ENCODE results near the gene C1QTNF2. TPM values are rescaled to one million over a fixed set of nuclear protein-coding genes. Genes with fewer than 3 reads are reported as not detected.
"Not testable (repeated sequence)": the region's sequence is repeated elsewhere in the genome, so short reads cannot be mapped to it uniquely, and the experiment has no call there.

The C1QTNF2 gene
- total and polyA plus RNA-seq, 7 donors, result 0.08 to 1.8 (median 0.35) TPM

GRCh38 chr5:160342413-160342941 is 27.9 kb downstream of the C1QTNF2 start:
- Histone ChIP-seq H3K27ac (no peak overlapping the region), H3K4me3 (no peak overlapping the region), H3K9me3 (no peaks in the 10 kb centered on the region), H3K36me3 (ENCODE audit: insufficient read depth in 1 of 2, low read depth in 1 of 2) (no peaks in the 10 kb centered on the region), H3K4me1 (no peaks in the 10 kb centered on the region), H3K27me3 (ENCODE audit: insufficient read depth in 3 of 3, low read length in 2 of 3) (no peaks in the 10 kb centered on the region)
- intact Hi-C loops (cut with DNase I), result no loop called here
- DNase-seq (peak in 1 of 2 donors; percentile 21), ATAC-seq (peak in 3 of 4 donors; percentile 33 to 43 (median 35))
- 77 to 88% (median 79%) methylated on average over 4 of the region's 4 CpGs for WGBS, 3 donors
- TF ChIP-seq CTCF (IDR thresholded peaks at IDR 0.05), result no peak

- TF ChIP-seq CTCF (IDR thresholded peaks at IDR 0.05), result no peak
- intact Hi-C loops (cut with DNase I), result no loop called here
- no peaks in the 10 kb centered on the region for H3K27me3 ChIP-seq (ENCODE audit: insufficient read depth in 3 of 3, low read length in 2 of 3)
- DNase-seq, result no peak
- no peaks in the 10 kb centered on the region for H3K36me3 ChIP-seq (ENCODE audit: insufficient read depth in 1 of 2, low read depth in 1 of 2)
- no peaks in the 10 kb centered on the region for H3K4me1 ChIP-seq
- WGBS, 3 donors, result 78 to 85% (median 84%) methylated on average over 6 of the region's 6 CpGs
- H3K27ac ChIP-seq, result no peak overlapping the region
- no peak overlapping the region for H3K4me3 ChIP-seq
- no peak for ATAC-seq
- no peaks in the 10 kb centered on the region for H3K9me3 ChIP-seq
Measured at GRCh38 chr5:160341309-160341870, 29.0 kb downstream of the C1QTNF2 start.

DNA sequence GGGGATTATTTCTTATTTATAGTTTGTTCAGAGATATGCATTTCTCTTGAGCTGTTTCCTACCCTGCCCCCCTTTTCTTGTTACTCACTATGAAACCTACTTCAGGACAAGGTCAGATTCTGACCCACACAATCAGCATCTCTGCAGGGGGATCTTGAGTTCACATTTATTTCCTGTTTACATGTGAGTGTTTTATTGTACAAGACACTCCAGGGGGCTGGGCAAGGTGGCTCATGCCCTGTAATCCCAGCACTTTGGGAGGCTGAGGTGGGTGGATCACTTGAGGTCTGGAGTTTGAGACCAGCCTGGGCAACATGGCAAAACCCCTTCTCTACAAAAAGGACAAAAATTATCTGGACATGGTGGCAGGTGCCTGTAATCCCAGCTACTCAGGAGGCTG is 29.9 kb downstream of the C1QTNF2 start:
- H3K4me3 ChIP-seq; ATAC-seq; H3K9me3 ChIP-seq; DNase-seq; H3K4me1 ChIP-seq; H3K27me3 ChIP-seq (ENCODE audit: insufficient read depth in 3 of 3, low read length in 2 of 3); H3K27ac ChIP-seq; intact Hi-C loops (cut with DNase I); H3K36me3 ChIP-seq (ENCODE audit: insufficient read depth in 1 of 2, low read depth in 1 of 2): not testable (repeated sequence)

- no peaks in the 10 kb centered on the region for H3K9me3 ChIP-seq
- WGBS, 3 donors, result 41 to 55% (median 44%) methylated on average over 10 of the region's 10 CpGs
- no peak overlapping the region for H3K4me3 ChIP-seq
- H3K27me3 ChIP-seq (ENCODE audit: insufficient read depth in 3 of 3, low read length in 2 of 3), result no peaks in the 10 kb centered on the region
- H3K4me1 ChIP-seq, result no peaks in the 10 kb centered on the region
- intact Hi-C loops (cut with DNase I), result no loop called here
- ATAC-seq (no peak), DNase-seq (no peak)
- H3K27ac ChIP-seq, result no peak overlapping the region
- H3K36me3 ChIP-seq (ENCODE audit: insufficient read depth in 1 of 2, low read depth in 1 of 2), result no peaks in the 10 kb centered on the region
- TF ChIP-seq CTCF (IDR thresholded peaks at IDR 0.05), result no peak
Measured at GRCh38 chr5:160339406-160340130, 30.9 kb downstream of the C1QTNF2 start.

DNA sequence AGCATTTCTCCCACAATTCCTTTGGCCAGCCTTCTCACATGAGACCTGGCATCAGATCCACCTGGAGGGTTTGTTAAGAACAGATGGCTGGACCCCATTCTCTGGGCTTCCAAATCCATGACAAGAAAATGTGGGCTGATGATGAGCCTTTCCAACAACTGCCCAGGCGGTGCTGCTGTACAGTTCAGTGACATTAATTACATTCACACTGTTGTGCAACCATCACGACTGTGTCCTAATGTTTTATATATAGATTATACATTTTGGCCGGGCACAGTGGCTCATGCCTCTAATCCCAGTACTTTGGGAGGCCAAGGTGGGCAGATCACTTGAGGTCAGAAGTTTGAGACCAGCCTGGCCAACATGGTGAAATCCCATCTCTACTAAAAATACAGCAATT is 35.7 kb downstream of the C1QTNF2 start:
- DNase-seq; H3K4me1 ChIP-seq; H3K36me3 ChIP-seq (ENCODE audit: insufficient read depth in 1 of 2, low read depth in 1 of 2); H3K4me3 ChIP-seq; H3K9me3 ChIP-seq; H3K27me3 ChIP-seq (ENCODE audit: insufficient read depth in 3 of 3, low read length in 2 of 3); H3K27ac ChIP-seq; ATAC-seq; intact Hi-C loops (cut with DNase I): not testable (repeated sequence)
- WGBS, 3 donors, result 54 to 72% (median 61%) methylated on average over 3 of the region's 3 CpGs

Data from psoas muscle (tissue), 8 donors.